HG02938 (cell line): ENCODE results near the gene CNTRL.

Experiments used
- ATAC-seq: cut with Tn5 transposase; IDR thresholded peaks from one replicate; pipeline ENCODE4 v1.9.1; 2021; ENCODE audit warnings: mild to moderate bottlenecking, moderate library complexity; ENCODE audit not compliant: unreplicated experiment

CNTRL gene

DNA sequence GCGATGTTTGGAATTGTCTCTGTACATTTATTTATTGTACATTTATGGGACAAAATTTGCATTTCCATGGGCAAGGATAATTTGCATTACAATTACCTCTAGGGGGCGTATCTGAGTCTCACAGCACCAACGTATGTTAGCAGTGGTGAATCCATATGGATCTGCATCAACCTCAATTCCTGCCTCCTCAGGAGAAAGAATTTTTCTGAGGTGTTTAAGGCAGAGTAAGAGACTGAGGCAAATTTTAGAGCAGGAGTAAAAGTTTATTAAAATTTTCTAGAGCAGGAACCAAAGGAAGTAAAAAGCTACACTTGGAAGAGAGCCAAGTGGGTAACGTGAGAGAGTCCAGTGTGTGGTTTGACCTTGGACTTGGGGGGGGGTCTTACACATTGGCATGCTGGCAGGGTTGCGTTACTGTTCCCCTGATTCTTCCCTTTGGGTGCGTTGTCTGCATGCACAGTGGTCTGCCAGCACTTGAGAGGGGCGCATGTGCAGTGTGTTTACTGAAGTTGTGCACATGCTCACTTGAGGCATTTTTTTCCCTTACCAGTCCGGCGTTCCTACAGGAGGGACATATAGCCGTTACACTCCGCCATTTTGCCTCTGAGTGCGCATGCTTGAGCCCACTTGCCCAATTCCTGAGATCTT is 147.9 kb downstream of the CNTRL start:
- ATAC-seq = no peak

DNA sequence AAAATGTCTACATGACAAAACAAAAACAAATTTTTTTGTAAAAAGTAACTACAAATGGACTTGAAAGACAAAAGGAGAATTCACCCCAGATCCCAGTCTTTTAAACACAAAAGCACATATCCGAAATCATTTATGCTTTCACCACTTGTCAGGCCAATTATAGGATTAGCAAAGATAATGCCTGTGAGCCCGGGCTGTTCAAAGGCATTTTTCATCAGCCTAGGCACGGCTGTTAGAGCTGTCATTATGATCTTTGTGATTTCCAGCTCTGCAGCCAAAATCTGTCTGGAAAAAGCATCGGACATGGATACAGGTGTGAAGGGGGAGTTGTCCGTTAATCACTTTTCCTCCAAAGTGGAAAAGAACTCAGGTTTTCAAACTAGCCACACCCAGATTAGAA is 150.5 kb downstream of the CNTRL start:
- no peak for ATAC-seq

DNA sequence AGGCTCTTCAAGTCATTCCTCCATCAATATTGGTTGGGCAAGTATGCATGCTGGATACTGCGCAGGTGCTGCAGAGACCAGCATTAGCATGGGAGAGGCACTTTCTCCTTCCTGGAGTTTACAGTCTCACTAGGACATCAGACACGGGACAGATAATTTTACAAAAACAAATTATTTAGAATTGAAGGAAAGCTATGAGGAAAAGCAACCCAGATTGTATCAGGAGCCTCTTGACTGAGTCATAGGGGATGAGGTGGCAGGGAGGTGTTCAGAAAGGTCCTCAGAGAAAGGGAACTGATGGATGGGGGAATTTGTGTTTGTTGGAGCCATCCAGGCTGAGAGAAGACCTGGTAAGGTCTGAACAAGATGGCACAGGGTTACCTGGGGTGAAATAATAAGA is 151.4 kb downstream of the CNTRL start:
- ATAC-seq = no peak
